ENCODE measurements around the gene LMNTD2. TPM values are rescaled to one million over a fixed set of nuclear protein-coding genes. Genes with fewer than 3 reads are reported as not detected.

The LMNTD2 gene
- total RNA-seq, 1 experiment from 2014 or later: 4.0 TPM

- TF ChIP-seq AFF4 (CRISPR knock-in tag; IDR thresholded peaks at IDR 0.05; ENCODE audit: borderline replicate concordance) (no peak), GRHL2 (CRISPR knock-in tag; IDR thresholded peaks at IDR 0.05; ENCODE audit: insufficient replicate concordance, severe bottlenecking) (no peak), ZSCAN18 (CRISPR knock-in tag; IDR thresholded peaks at IDR 0.05) (no peak), TCF7 (CRISPR knock-in tag; IDR thresholded peaks at IDR 0.05; ENCODE audit: low read depth) (no peak), OVOL2 (CRISPR knock-in tag; IDR thresholded peaks at IDR 0.05; ENCODE audit: borderline replicate concordance) (no peak), FOXP4 (CRISPR knock-in tag; IDR thresholded peaks at IDR 0.05) (no peak), ZNF232 (CRISPR knock-in tag; IDR thresholded peaks at IDR 0.05) (no peak), MXD4 (CRISPR knock-in tag; IDR thresholded peaks at IDR 0.05; ENCODE audit: borderline replicate concordance) (no peak), ATF3 (CRISPR knock-in tag; conservative IDR thresholded peaks at IDR 0.05) (no peak), FOXJ3 (CRISPR knock-in tag; IDR thresholded peaks at IDR 0.05; ENCODE audit: borderline replicate concordance) (no peak), AR (CRISPR knock-in tag; IDR thresholded peaks at IDR 0.05) (no peak), ZNF317 (CRISPR knock-in tag; IDR thresholded peaks at IDR 0.05; ENCODE audit: borderline replicate concordance, low read depth) (no peak)
These were observed 32.2 kb downstream of the LMNTD2 start (continued) for GRCh38 chr11:528166-528814.

GRCh38 chr11:526192-526591 is 34.3 kb downstream of the LMNTD2 start:
- Mint-ChIP-seq H3K4me1 (no peaks in the 10 kb centered on the region), H3K4me3 (no peak overlapping the region), H3K27me3 (ENCODE audit: low read depth) (peaks cover 5% of the 10 kb centered on the region), H3K27ac (no peak overlapping the region), H3K36me3 (peaks cover 3% of the 10 kb centered on the region), H3K9me3 (peaks cover 7% of the 10 kb centered on the region)
- CTCF ChIA-PET: no interaction called here
- ATAC-seq (no peak), DNase-seq (ENCODE audit: low spot score) (no peak)
- POLR2A ChIA-PET: no interaction called here
- TF ChIP-seq ATF6 (CRISPR knock-in tag; IDR thresholded peaks at IDR 0.05): no peak
- no peak for TF ChIP-seq KAT7 (CRISPR knock-in tag; IDR thresholded peaks at IDR 0.05; ENCODE audit: borderline replicate concordance)
- no peak for TF ChIP-seq STAT6 (CRISPR knock-in tag; conservative IDR thresholded peaks at IDR 0.05; ENCODE audit: low read depth)
- no peak for TF ChIP-seq SMAD3 (CRISPR knock-in tag; IDR thresholded peaks at IDR 0.05; ENCODE audit: borderline replicate concordance)
- no peak for TF ChIP-seq CREB1 (CRISPR knock-in tag; IDR thresholded peaks at IDR 0.05)

Measured in WTC11 (cell line).